GM21723 (cell line): ENCODE data around the gene ILDR1.
"Not testable (repeated sequence)": the region's sequence is repeated elsewhere in the genome, so short reads cannot be mapped to it uniquely, and the experiment has no call there.

ENCODE experiments used
- ATAC-seq: cut with Tn5 transposase; IDR thresholded peaks from one replicate; pipeline ENCODE4 v1.9.1; 2021; ENCODE audit warnings: mild to moderate bottlenecking, moderate library complexity; ENCODE audit not compliant: unreplicated experiment

The ILDR1 gene

DNA sequence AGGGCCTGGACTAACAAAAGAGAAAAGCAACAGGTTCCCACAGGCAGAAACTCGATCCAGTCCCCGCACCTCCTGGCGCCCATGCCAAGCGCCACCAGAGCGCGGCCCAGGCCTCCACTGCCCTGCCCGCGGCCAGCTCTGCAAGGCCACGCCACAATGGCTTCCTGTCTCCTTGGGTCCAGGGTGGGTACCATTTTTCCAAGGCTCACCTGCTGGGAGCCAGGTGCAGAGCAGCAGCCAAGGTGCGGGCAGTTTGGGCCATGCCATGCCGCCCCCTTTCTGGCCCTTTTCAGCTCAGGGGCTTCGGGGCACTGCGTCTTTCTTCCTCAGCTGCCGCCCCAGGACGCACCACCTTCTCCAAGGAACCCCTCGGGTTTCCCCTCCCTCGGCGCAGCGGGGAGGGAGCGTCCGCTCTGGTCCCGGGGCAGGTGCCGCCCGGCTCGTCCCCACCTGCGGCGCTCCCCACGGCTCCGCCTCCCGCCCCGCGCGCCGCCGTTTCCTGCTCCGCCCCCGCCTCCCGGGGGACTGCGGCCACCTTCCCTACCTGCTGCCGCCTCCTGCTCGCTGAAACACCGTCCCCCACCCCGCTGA is at the start of gene ILDR1:
Gene ILDR1, minus strand, starts transcription at position 437 of the 591 bp plus-strand sequence. Its CDS starts 170 bp downstream, at position 267.
- peak; percentile 49 for ATAC-seq

DNA sequence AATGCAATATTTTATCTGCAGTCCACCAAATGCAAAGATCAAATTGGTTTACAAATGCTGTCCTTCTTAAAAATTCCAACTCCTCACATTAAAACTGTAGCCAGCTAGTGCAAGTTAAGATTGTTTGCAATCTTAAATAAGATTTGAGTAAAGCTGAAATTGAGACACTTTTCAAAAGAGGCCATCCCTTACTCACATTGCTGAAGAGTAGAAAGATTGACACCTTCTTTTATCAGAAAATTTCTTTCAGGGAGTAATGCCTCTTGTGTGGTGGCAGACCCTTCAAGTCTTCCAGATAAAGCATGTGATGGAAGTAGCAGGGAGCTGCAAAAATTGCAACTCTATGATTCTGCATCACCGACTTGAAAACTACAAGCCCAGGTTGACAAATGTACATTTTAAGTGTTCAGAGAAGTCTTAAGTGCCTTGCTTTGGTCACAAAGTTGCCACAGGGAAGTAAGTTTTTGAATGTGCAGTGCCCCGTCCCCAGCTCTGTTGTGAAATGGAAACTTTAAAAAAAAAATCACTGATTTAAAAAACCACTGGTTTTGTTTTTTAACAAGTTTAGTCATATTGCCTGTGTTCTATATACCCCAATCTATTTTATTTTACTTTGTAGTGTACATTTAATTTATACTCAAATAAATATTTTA is 45.7 kb upstream of the ILDR1 start:
- peak; percentile 54 for ATAC-seq

DNA sequence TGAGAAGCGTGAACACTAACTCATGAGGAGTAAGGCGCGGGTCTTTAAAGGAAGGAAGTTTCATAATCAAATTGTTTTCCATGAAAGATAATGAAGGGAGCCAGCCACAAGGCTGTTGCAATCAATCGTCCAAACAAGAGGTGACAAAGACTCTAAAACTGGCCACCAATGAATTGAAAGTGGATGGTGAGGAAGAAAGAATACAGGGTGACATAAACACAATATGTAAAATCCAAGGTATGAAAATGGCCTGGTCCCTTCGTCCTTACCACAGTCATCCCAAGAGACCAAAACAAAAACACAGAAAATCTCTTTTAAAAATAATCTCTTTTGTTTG is 45.1 kb upstream of the ILDR1 start:
- peak; percentile 46 for ATAC-seq

DNA sequence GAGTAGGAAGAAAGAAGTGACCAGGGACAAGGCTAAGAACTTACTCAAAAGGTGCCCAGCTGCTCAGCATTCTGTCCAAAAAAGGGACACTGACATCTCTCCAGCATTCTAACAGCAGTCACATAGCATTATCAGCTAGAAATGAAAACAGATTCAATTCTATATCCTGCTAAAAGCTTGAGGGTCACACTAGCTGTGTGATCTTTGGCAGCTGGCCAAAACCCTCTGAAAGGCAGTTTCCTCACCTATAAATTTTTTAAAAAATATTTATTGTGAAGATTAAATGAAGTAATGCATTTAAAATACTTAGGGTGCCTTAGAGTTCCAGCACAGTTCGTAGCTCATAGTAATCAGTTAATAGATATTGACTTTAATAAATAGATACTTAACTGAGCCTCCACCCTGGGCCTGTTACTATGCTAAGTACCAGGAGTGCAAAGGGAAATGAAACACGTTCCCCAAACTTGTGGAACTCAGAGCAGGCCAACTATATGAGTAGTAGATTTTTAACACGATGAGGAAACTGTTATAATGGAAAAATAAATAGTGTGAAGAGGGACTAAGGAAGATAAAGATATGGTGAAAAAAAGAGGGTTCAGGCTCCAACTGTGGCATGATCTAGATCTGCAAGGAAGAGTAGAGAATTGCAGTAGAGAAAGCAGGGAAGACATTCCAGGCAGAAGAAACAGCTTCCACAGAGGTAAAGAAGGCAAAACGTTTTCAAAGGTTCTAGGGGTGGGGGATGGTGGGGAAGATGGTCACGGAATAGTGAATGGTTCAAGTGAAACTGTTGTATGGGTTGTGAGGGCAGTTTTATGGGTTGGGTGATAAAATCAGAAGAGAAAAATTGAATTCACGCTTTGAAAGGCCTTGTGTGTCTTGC is 44.5 kb upstream of the ILDR1 start:
- no peak for ATAC-seq

DNA sequence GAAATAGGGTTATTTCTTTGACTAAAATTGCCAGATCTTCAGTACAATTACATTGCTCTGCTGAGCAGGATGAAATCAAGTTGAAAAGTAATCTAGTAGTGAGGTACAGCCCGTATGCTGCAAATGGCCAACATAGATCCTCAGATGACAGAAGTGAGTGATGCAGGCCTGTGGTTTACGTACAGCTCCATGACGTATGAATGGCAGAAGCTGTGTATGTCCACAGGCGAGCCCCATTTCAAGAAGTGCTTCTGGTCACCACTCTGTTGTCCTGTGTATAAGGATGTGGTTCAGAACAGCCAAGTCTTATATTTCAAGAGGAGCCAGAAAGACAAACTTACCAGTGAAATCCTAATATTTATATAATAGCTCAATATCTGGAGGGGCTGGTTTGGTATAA is 42.3 kb upstream of the ILDR1 start:
- no peak for ATAC-seq

DNA sequence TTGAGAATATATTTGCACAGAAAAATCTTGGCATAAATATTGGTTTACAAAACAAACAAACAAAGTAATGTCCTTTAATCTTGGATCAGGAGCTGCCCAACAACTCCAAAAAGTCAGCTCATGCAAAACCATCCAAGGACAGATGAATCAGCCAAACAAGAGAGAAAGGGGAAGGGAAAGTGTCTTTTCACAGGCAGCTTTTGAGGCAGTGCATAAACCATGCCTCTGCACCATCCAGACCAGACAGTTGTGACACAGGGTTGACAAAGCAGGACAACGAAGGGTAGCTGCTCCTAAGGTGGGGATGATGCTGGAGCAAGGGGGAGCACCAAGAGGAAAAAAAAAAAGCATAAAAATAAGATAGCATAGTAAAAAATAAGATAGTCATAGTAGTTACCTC is 41.9 kb upstream of the ILDR1 start:
- ATAC-seq = no peak

DNA sequence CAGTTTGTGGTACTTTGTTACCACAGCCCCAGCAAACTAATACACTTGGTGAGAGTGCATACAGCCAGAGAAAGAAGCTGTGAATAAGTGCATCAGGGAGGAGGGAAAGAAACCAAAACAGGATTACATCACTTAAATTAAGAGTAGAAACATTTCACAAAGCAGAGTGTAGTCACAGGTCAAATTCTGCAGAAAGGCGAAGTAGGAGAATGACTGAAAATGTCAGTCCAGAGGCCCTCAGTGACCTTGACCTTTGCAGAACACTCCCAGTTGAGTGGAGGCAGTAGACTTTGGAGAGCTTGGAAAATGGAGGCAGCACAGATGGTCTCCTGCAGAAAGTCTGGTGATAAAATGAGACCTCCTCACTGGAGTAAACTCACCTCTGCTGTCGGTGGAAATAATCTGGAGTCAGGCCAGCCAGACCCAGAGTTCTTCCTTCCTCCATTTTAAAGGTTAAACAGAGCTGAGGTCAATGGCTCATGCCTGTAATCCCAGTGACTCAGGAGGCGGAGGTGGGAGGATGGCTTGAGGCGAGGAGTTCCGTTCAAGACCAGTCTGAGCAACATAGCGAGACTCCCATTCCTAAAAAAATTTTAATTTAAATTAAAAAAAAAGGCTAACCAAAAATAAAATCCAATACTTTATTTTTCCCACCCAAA is 38.1 kb upstream of the ILDR1 start:
- ATAC-seq = no peak

DNA sequence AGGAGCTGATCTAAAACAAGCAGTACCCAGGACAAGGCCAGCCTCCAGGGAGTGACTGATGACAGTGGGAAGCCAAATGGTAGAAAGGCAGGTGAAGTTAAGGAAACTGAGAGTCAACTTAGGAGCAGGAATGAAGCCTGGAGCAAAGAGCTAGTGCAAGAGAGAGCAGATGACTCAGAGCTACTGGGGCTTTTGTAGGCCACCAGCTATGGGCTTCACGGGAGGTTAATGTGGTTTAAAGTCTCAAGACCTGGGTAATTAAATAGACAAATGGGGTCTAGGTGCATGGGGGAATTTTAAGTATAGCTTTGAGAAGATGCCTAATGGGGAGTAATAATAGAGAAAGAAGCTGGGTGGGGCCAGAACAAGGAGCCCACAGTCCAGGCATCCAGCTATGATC is 36.2 kb upstream of the ILDR1 start:
- peak; percentile 36 for ATAC-seq

DNA sequence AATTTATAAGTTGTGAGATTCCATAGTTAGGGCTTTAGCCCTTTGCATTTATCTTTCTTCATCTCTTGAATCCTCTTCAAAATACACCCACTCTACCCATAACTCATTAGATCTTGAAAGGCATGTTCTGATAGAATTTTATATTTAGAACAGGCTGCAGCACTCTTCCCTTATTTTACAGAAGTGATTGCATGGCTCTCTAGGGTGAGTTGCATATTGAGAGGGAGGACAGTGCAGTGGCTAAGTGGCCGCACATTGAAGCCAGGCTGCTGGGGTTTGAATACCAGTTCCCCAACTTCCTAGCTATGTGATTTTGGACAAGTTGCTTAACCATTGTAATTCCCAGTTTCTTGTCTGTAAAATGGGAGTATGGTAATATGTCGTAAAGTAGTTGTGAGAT is 35.6 kb upstream of the ILDR1 start:
- no peak for ATAC-seq

DNA sequence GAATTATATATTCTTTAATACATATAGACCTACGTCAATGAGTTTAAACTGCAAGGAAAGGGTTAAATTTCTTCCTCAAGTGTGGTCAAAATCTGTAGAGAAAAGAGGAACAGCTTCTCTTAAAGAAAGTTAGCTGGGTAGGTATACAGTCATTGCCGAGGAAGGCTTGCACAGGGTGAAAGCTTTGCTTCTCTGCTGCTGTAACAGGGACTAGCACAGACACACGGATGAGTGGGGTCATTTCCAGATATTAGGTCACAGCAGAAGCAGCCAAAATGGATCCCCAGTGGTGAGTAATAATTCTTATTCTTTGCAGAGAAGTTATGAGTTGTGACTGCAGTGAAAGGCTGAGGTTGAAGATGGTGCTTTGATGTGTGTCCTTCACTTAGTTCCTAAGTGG is 33.2 kb upstream of the ILDR1 start, which contains the start of gene CD86:
Gene CD86, plus strand, starts transcription at position 148 of the 400 bp plus-strand sequence. Its CDS starts 128 bp downstream, at position 276.
- ATAC-seq = peak; percentile 84

DNA sequence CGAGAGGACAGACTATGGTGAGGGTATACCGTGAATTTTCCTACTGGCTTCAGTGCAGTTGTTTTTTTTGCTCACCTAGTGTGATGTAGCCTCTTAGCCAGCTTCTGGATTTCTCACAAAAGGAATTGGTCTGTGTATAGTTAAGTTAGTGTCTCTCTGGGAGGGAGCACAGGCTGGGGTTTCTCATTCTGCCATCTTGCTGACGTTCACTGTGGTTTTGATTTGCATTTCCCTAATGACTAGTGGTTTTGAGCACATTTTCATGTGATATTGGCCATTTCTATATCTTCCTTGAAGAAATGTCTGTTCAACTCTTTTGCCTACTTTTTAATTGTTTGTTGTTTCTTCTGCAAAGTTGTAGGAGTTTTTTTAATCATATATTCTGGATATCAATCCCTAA is 30.9 kb upstream of the ILDR1 start:
- ATAC-seq = peak; percentile 42

DNA sequence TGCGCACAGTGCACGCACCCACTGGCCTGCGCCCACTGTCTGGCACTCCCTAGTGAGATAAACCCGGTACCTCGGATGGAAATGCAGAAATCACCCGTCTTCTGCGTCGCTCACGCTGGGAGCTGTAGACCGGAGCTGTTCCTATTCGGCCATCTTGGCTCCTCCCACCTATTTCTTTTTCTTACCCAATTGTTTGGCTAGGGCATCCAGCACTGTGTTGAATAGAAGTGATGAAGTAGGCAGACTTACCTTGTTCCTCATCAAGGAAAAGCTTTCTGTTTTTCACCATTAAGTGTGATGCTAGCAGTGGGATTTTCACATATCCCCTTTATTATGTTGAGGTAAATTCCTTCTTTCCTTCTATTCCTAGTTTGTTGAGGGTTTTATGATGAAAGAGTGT is 25.7 kb upstream of the ILDR1 start:
- not testable (repeated sequence) for ATAC-seq

DNA sequence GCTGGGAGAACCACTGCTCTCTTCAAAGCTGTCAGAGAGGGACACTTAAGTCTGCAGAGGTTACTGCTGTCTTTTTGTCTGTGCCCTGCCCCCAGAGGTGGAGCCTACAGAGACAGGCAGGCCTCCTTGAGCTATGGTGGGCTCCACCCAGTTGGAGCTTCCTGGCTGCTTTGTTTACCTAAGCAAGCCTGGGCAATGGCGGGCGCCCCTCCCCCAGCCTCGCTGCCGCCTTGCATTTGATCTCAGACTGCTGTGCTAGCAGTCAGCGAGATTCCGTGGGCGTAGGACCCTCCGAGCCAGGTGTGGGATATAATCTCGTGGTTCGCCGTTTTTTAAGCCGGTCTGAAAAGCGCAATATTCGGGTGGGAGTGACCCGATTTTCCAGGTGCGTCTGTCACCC is 25.2 kb upstream of the ILDR1 start:
- not testable (repeated sequence) for ATAC-seq

DNA sequence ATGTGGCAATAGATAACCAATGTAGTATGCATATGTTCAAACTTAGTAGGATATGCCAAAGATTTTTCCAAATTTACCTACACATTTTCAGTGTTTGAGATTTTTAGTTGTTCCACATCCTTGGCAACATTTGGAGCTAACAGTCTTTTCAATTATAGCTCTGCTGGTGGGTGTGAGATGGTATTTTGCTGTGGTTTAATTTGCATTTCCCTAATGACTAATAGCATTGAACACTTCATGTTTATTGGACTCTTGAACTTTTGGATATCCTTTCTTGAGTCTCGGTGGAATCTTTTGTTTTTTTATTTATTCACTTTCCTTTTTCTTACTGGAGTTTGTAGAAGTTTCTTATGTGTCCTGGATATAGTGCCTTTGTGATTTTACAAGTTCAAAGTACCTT is 11.0 kb upstream of the ILDR1 start:
- no peak for ATAC-seq

DNA sequence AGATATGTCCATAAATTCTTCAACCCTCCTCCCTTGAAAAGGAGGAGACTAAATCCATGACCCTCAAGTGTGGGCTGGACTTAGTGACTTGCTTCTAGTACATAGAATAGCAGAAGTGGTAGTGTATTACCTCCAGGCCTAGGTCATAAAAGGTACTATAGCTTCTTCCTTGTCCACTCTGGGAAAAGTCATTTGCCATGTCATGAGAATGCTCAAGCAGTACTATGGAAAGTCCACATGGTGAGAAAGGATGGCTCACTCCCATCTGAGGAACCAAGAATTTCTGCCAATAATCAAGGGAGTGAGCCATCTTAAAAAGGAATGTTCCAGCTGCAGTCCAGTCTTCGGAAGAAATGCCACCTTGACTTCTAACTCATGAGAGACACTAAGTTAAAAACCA is 10.5 kb upstream of the ILDR1 start:
- ATAC-seq = no peak

DNA sequence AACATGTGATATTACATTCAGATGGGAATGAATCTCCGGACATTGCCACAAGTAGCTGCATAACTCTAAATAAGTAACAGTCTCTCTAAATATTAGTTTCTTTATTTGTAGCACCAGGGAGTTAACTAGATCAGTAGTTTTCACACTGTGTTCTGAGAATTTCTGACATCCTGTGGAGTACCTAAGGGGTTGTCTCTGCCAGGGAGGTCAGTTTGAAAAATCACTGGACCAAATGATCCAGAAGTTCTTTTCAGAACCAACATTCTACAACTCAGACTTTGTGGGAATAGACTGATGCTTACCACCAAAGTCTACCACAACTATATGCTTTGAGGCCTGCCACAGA is 9.0 kb upstream of the ILDR1 start:
- ATAC-seq = peak; percentile 40

DNA sequence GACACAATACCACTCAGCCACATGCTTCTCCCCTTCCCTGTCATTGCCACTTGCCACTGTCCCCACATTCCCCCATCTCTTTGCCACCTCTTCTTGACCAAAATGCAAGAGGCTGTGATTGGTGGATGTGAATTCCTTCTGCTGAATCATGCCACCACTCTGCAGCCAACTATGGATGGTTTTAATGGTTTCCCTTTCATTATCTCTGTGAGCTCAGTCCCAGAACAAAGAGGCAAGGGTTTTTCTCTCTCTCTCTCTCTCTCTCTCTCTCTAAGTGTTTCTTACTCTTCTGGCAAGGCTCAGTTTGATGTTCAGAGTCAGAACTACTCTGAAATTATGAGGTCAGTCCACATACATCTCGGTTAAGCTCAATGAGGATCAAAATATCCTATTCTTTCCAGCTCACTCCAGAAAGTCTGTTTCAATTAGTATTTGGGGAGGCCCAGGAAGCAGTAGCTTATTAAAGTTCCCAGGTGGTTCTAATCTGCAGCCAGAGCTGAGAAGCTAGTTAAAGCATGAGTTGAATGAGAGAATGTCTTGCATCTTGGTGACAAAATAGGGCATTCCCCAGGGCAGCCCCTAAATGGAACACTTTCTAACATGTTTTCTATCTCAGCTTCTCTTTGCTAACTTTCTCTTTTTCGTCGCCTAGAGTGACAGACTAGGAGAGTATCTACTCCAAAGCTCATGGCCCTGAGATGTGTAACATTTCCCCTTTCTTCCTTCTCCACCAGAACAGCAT is 8.5 kb upstream of the ILDR1 start:
- ATAC-seq = peak; percentile 54

DNA sequence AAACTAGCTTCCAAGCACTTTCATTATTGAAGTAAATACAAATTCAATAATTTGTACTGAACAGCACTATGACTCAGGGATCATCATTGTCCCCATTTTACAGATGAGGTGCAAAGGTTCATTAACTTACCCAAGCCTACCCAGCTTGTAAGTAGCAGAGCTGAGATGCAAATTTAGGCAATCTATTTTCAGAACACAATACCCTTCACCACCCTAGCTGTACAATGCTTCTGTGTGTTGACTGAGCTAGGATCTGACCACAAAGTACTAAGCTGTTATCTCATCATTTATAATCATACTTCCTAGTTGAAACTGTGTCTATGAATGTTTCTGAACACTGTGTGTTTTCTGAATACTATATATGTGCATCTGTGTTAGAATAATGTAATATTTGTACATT is 3.2 kb upstream of the ILDR1 start:
- ATAC-seq = peak; percentile 76

DNA sequence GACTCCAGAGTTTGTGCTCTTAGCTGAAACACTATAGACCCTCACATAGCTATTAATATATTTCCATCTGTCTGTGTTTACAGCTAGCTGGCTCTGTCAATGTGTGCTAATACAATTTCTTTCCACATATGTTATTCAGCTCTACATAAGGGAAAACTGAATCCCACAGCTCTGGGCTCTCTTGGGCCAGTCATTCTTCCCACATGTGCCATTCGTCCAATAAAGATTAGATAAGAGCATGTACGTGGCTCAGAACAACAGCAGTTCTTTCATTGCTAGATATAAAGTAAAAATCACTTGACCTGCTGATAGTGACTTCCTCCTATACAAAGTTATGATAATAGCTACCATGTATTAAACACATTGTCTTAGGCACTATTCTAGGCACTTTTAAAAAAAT is 2.8 kb upstream of the ILDR1 start:
- no peak for ATAC-seq

DNA sequence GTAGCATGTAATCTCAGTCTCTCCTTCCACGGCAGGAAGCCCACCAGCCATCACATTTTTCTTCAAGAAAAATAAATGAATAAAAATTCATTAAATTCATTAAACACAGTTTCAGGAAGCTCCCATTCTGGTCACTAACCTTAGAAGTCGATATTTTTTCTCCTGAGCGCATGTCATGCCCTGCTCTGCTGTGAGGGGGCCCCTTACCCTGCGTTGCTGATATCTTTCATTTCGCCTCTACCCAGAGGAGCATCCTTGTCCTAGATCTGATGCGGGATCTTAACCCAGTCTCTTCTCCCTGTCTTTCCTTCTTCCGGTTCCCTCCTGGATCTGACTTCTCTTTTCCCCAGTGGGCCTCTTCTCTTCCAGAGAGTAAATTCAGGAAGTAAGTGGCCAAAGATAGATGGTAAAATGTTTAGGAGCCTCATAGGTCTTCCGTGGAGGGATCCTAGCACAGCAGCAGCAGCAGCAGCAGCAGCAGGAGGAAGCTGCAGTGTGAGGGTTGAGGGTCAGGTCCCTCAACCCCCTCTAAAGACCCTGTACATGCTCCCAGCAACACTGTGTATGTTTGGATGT is 1.4 kb upstream of the ILDR1 start:
- no peak for ATAC-seq
